GM18858 (cell line): ENCODE data around the gene SYP.
A peak's percentile ranks its signal among the peaks of the same experiment; 100 is the strongest.
"Not testable (repeated sequence)": the region's sequence is repeated elsewhere in the genome, so short reads cannot be mapped to it uniquely, and the experiment has no call there.

Source experiments
- ATAC-seq: cut with Tn5 transposase; IDR thresholded peaks from one replicate; pipeline ENCODE4 v1.9.1; 2021; ENCODE audit not compliant: unreplicated experiment

The SYP gene

GRCh38 chrX:49171752-49172279 lies 28.2 kb downstream of the SYP start, which contains the start of gene PLP2:
Gene PLP2, plus strand, starts transcription at chrX:49171898. Its CDS starts 103 bp downstream, at chrX:49172001.
- no peak for ATAC-seq

GRCh38 chrX:49167740-49168108 lies 32.3 kb downstream of the SYP start:
- no peak for ATAC-seq

- no peak for ATAC-seq
These were observed 32.9 kb downstream of the SYP start for GRCh38 chrX:49166914-49167739.

GRCh38 chrX:49165901-49166881 lies 33.8 kb downstream of the SYP start:
- no peak for ATAC-seq

- ATAC-seq, result no peak
These were observed 35.2 kb downstream of the SYP start for GRCh38 chrX:49164589-49165360.

GRCh38 chrX:49163555-49164419 lies 36.2 kb downstream of the SYP start:
- no peak for ATAC-seq

- no peak for ATAC-seq
These were observed 37.4 kb downstream of the SYP start, which contains the start of gene MAGIX for GRCh38 chrX:49162620-49163019. Gene MAGIX, plus strand, starts transcription at chrX:49162758. Its CDS starts 132 bp downstream, at chrX:49162890.

GRCh38 chrX:49161632-49162031 lies 38.4 kb downstream of the SYP start:
- ATAC-seq, result no peak

GRCh38 chrX:49160908-49161307 lies 39.1 kb downstream of the SYP start:
- no peak for ATAC-seq

GRCh38 chrX:49157194-49157593 lies 42.8 kb downstream of the SYP start:
- no peak for ATAC-seq

- ATAC-seq, result peak; percentile 70
These were observed 43.8 kb downstream of the SYP start for GRCh38 chrX:49155900-49156837.

- ATAC-seq, result peak; percentile 14
These were observed 44.6 kb downstream of the SYP start for GRCh38 chrX:49155243-49155899.

- ATAC-seq, result no peak
These were observed 46.5 kb downstream of the SYP start for GRCh38 chrX:49153467-49153866.

GRCh38 chrX:49149291-49149690 lies 50.7 kb downstream of the SYP start:
- not testable (repeated sequence) for ATAC-seq

GRCh38 chrX:49148390-49149100 lies 51.4 kb downstream of the SYP start:
- not testable (repeated sequence) for ATAC-seq

- ATAC-seq, result no peak
These were observed 52.1 kb downstream of the SYP start for GRCh38 chrX:49147936-49148335.

GRCh38 chrX:49147282-49147681 lies 52.7 kb downstream of the SYP start:
- ATAC-seq, result no peak
